ENCODE results near the gene CNDP1.
A peak's percentile ranks its signal among the peaks of the same experiment; 100 is the strongest.

CNDP1 gene

GRCh38 chr18:74587441-74587840, 53.1 kb downstream of the CNDP1 start:
- DNase-seq (ENCODE audit: low read depth): no peak

- no peak for DNase-seq (ENCODE audit: low read depth)
These were observed 54.7 kb downstream of the CNDP1 start for GRCh38 chr18:74589021-74589420.

- no peak for DNase-seq (ENCODE audit: low read depth)
These were observed 55.5 kb downstream of the CNDP1 start for GRCh38 chr18:74589811-74590210.

GRCh38 chr18:74590671-74591070, 56.4 kb downstream of the CNDP1 start:
- DNase-seq (ENCODE audit: low read depth): no peak

- no peak for DNase-seq (ENCODE audit: low read depth)
These were observed 61.1 kb downstream of the CNDP1 start for GRCh38 chr18:74595431-74595830.

- DNase-seq (ENCODE audit: low read depth): peak; percentile 52
These were observed 62.8 kb downstream of the CNDP1 start for GRCh38 chr18:74597034-74597661.

GRCh38 chr18:74597662-74598349, 63.5 kb downstream of the CNDP1 start, which contains the start of gene ZNF407:
Gene ZNF407 (plus strand): TSS chr18:74597870. CDS start chr18:74631020, 33,150 bp downstream.
- DNase-seq (ENCODE audit: low read depth): peak; percentile 84

- DNase-seq (ENCODE audit: low read depth): peak; percentile 62
These were observed 64.2 kb downstream of the CNDP1 start for GRCh38 chr18:74598350-74599001.

GRCh38 chr18:74604361-74604760, 70.1 kb downstream of the CNDP1 start:
- DNase-seq (ENCODE audit: low read depth): no peak

- DNase-seq (ENCODE audit: low read depth): no peak
These were observed 70.5 kb downstream of the CNDP1 start for GRCh38 chr18:74604774-74605173.

- DNase-seq (ENCODE audit: low read depth): no peak
These were observed 74.4 kb downstream of the CNDP1 start for GRCh38 chr18:74608681-74609080.

GRCh38 chr18:74609535-74609934, 75.2 kb downstream of the CNDP1 start:
- no peak for DNase-seq (ENCODE audit: low read depth)

- no peak for DNase-seq (ENCODE audit: low read depth)
These were observed 75.8 kb downstream of the CNDP1 start for GRCh38 chr18:74610051-74610615.

- no peak for DNase-seq (ENCODE audit: low read depth)
These were observed 76.6 kb downstream of the CNDP1 start for GRCh38 chr18:74610860-74611259.

GRCh38 chr18:74611765-74612164, 77.5 kb downstream of the CNDP1 start:
- no peak for DNase-seq (ENCODE audit: low read depth)

- DNase-seq (ENCODE audit: low read depth): no peak
These were observed 79.1 kb downstream of the CNDP1 start for GRCh38 chr18:74613381-74613780.

GRCh38 chr18:74616494-74616893, 82.2 kb downstream of the CNDP1 start:
- DNase-seq (ENCODE audit: low read depth): no peak

GRCh38 chr18:74617486-74617885, 83.2 kb downstream of the CNDP1 start:
- no peak for DNase-seq (ENCODE audit: low read depth)

GRCh38 chr18:74622072-74622471, 87.8 kb downstream of the CNDP1 start:
- DNase-seq (ENCODE audit: low read depth): no peak

GRCh38 chr18:74623047-74623816, 88.9 kb downstream of the CNDP1 start:
- DNase-seq (ENCODE audit: low read depth): no peak

GRCh38 chr18:74624466-74624865, 90.2 kb downstream of the CNDP1 start:
- no peak for DNase-seq (ENCODE audit: low read depth)

- DNase-seq (ENCODE audit: low read depth): no peak
These were observed 90.9 kb downstream of the CNDP1 start for GRCh38 chr18:74625157-74625556.
